ENCODE measurements around the gene DDAH1.

- TF ChIP-seq, protein P1, sequence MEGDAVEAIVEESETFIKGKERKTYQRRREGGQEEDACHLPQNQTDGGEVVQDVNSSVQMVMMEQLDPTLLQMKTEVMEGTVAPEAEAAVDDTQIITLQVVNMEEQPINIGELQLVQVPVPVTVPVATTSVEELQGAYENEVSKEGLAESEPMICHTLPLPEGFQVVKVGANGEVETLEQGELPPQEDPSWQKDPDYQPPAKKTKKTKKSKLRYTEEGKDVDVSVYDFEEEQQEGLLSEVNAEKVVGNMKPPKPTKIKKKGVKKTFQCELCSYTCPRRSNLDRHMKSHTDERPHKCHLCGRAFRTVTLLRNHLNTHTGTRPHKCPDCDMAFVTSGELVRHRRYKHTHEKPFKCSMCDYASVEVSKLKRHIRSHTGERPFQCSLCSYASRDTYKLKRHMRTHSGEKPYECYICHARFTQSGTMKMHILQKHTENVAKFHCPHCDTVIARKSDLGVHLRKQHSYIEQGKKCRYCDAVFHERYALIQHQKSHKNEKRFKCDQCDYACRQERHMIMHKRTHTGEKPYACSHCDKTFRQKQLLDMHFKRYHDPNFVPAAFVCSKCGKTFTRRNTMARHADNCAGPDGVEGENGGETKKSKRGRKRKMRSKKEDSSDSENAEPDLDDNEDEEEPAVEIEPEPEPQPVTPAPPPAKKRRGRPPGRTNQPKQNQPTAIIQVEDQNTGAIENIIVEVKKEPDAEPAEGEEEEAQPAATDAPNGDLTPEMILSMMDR (IDR thresholded peaks at IDR 0.05) = no peak
- TF ChIP-seq SREBF2 (IDR thresholded peaks at IDR 0.05) = no peak
- TF ChIP-seq, protein P2, sequence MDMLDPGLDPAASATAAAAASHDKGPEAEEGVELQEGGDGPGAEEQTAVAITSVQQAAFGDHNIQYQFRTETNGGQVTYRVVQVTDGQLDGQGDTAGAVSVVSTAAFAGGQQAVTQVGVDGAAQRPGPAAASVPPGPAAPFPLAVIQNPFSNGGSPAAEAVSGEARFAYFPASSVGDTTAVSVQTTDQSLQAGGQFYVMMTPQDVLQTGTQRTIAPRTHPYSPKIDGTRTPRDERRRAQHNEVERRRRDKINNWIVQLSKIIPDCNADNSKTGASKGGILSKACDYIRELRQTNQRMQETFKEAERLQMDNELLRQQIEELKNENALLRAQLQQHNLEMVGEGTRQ (IDR thresholded peaks at IDR 0.05) = no peak
Measured at GRCh38 chr1:85464497-85465098, 361 bp downstream of the DDAH1 start.
